Keratinocyte (primary cell): Measurements from ENCODE around the gene KSR2. TPM values are rescaled to one million over a fixed set of nuclear protein-coding genes. Genes with fewer than 3 reads are reported as not detected.

Source experiments
- DNase-seq: peaks from one replicate; pipeline ENCODE4 v3.0.0-alpha.2; 2011; ENCODE audit warnings: low read depth, missing footprints, low spot score
- FAIRE-seq: peaks from 2 replicates; lab custom pipeline; 2011; peaks lifted over from hg19 to GRCh38; lab: Jason Lieb, UNC
- H2AFZ ChIP-seq: 2 replicates; pipeline ENCODE4 v1.6.0; 2012; ENCODE audit warnings: low read length, control low read depth, inconsistent platforms; ENCODE audit not compliant: control insufficient read depth
- H3K27ac ChIP-seq: 2 replicates; pipeline ENCODE4 v1.5.1; 2011; ENCODE audit warnings: low read length; ENCODE audit not compliant: control insufficient read depth, insufficient read depth
- H3K27me3 ChIP-seq: 3 replicates; pipeline ENCODE4 v1.6.0; 2011; ENCODE audit warnings: low read length; ENCODE audit not compliant: control insufficient read depth, insufficient read depth; ENCODE audit errors: extremely low read depth
- H3K36me3 ChIP-seq, 2 experiments: 2 replicates in 1 of 2; 3 replicates in 1 of 2; pipeline ENCODE4 v1.5.1; 2011; ENCODE audit warnings: low read length in 2 of 2, mild to moderate bottlenecking in 1 of 2; ENCODE audit not compliant: control insufficient read depth in 2 of 2, insufficient read depth in 2 of 2; ENCODE audit errors: extremely low read depth in 1 of 2
- H3K4me1 ChIP-seq: 3 replicates; pipeline ENCODE4 v1.5.1; 2011; ENCODE audit warnings: low read length; ENCODE audit not compliant: control insufficient read depth, insufficient read depth; ENCODE audit errors: extremely low read depth
- H3K4me2 ChIP-seq: 3 replicates; pipeline ENCODE4 v1.6.0; 2011; ENCODE audit warnings: low read depth, low read length; ENCODE audit not compliant: control insufficient read depth, insufficient read depth; ENCODE audit errors: extremely low read depth
- H3K4me3 ChIP-seq, 3 experiments: fragments of 200-600 bp in 1 of 3; sonication (generic) in 1 of 3; 2 replicates in 2 of 3; 3 replicates in 1 of 3; pipeline ENCODE4 v1.5.1; 2011 to 2016; ENCODE audit warnings: low read length in 3 of 3, mild to moderate bottlenecking in 3 of 3, control low read depth in 2 of 3, inconsistent platforms in 1 of 3, low read depth in 1 of 3, mixed read lengths in 1 of 3, mixed run types in 1 of 3, moderate library complexity in 1 of 3; ENCODE audit not compliant: control insufficient read depth in 2 of 3, insufficient read depth in 2 of 3; ENCODE audit errors: extremely low read depth in 1 of 3
- H3K79me2 ChIP-seq: 2 replicates; pipeline ENCODE4 v1.6.0; 2012; ENCODE audit warnings: low read length; ENCODE audit not compliant: control insufficient read depth, insufficient read depth
- H3K9ac ChIP-seq: 3 replicates; pipeline ENCODE4 v1.6.0; 2011; ENCODE audit warnings: low read length; ENCODE audit not compliant: control insufficient read depth, insufficient read depth; ENCODE audit errors: extremely low read depth
- H3K9me1 ChIP-seq: 3 replicates; pipeline ENCODE4 v1.6.0; 2011; ENCODE audit warnings: low read length; ENCODE audit not compliant: control insufficient read depth, insufficient read depth; ENCODE audit errors: extremely low read depth
- H3K9me3 ChIP-seq: 2 replicates; pipeline ENCODE4 v1.5.1; 2012; ENCODE audit warnings: low read depth, low read length; ENCODE audit not compliant: control insufficient read depth
- H4K20me1 ChIP-seq: 3 replicates; pipeline ENCODE4 v1.6.0; 2011; ENCODE audit warnings: low read length; ENCODE audit not compliant: control insufficient read depth, insufficient read depth; ENCODE audit errors: extremely low read depth
- CTCF ChIP-seq, 3 experiments: IDR thresholded peaks in 1 of 3; conservative IDR thresholded peaks in 1 of 3; optimal IDR thresholded peaks in 1 of 3; 2 replicates in 2 of 3; 3 replicates in 1 of 3; pipeline versions ENCODE3 to v1.5.1; 2011; ENCODE audit warnings: low read length in 3 of 3, mild to moderate bottlenecking in 3 of 3, moderate library complexity in 2 of 3, control low read depth in 1 of 3, inconsistent platforms in 1 of 3; ENCODE audit not compliant: insufficient read depth in 2 of 3; ENCODE audit errors: extremely low read depth in 1 of 3
- EZH2 ChIP-seq: IDR thresholded peaks from one replicate; pipeline ENCODE4 v1.6.1; 2012; ENCODE audit warnings: inconsistent platforms, mild to moderate bottlenecking, low read length, moderate library complexity
- dilution Hi-C: fragments of 300-500 bp; cut with MboI; formaldehyde crosslinking; loops from one replicate; pipeline ENCODE4 v1.7.0; 2020; ENCODE audit warnings: low sequenced_read_pairs; ENCODE audit not compliant: extremely low pct_ligation_motif_present
- polyA plus RNA-seq, 5 experiments: library from polyadenylated mRNA; depleted of rRNA in 3 of 5; stranded (reverse) in 3 of 5; stranded (forward) in 1 of 5; unstranded in 1 of 5; fragments of >200 nt; gene quantifications; 1 replicate in 1 of 5; 2 replicates in 3 of 5; 3 replicates in 1 of 5; pipeline versions ENCODE4 v1.2.1 to v1.2.3, GENCODE V29; 2011 to 2012; ENCODE audit warnings: missing spikeins in 2 of 5, low read depth in 1 of 5, low replicate concordance in 1 of 5

KSR2 gene
- polyA plus RNA-seq, 1 donor (not counting 4 experiments of a cell fraction or from before 2014, with no cell fraction given), result 0.01 TPM

GRCh38 chr12:117658226-117658625, 310.6 kb downstream of the KSR2 start:
- TF ChIP-seq EZH2 (no peak), CTCF (optimal IDR thresholded peaks at IDR 0.05 in 1 of 3, IDR thresholded peaks at IDR 0.05 in 1 of 3, conservative IDR thresholded peaks at IDR 0.05 in 1 of 3; ENCODE audit: extremely low read depth in 1 of 3, insufficient read depth in 2 of 3, low read length in 3 of 3) (no peak)
- FAIRE-seq, result no peak
- dilution Hi-C loops, result no loop called here

GRCh38 chr12:117649796-117650195, 319.0 kb downstream of the KSR2 start:
- Histone ChIP-seq H3K4me3 (no peak overlapping the region), H4K20me1 (no peaks in the 10 kb centered on the region), H3K27ac (no peak overlapping the region), H3K4me1 (no peaks in the 10 kb centered on the region), H3K27me3 (peaks cover 22% of the 10 kb centered on the region), H3K9ac (no peak overlapping the region), H3K4me2 (no peak overlapping the region), H3K36me3 (no peaks in the 10 kb centered on the region), H3K79me2 (no peaks in the 10 kb centered on the region), H3K9me1 (no peaks in the 10 kb centered on the region), H2AFZ (no peak overlapping the region), H3K9me3 (no peaks in the 10 kb centered on the region)
- dilution Hi-C loops, result no loop called here
- DNase-seq (no peak), FAIRE-seq (no peak)
- no peak for TF ChIP-seq CTCF (optimal IDR thresholded peaks at IDR 0.05 in 1 of 3, IDR thresholded peaks at IDR 0.05 in 1 of 3, conservative IDR thresholded peaks at IDR 0.05 in 1 of 3; ENCODE audit: extremely low read depth in 1 of 3, insufficient read depth in 2 of 3, low read length in 3 of 3)
- TF ChIP-seq EZH2, result no peak

More at GRCh38 chr12:117658226-117658625, 310.6 kb downstream of the KSR2 start:
- H3K9ac ChIP-seq, result no peak overlapping the region
- peaks cover 3% of the 10 kb centered on the region for H3K4me1 ChIP-seq
- H3K36me3 ChIP-seq, result no peaks in the 10 kb centered on the region
- no peaks in the 10 kb centered on the region for H3K79me2 ChIP-seq
- no peak overlapping the region for H3K4me3 ChIP-seq
- no peak overlapping the region for H2AFZ ChIP-seq
- H3K9me3 ChIP-seq, result no peaks in the 10 kb centered on the region
- no peak for DNase-seq
- H3K27ac ChIP-seq, result no peak overlapping the region
- no peak overlapping the region for H3K4me2 ChIP-seq
- no peaks in the 10 kb centered on the region for H4K20me1 ChIP-seq
- H3K9me1 ChIP-seq, result no peaks in the 10 kb centered on the region
- no peaks in the 10 kb centered on the region for H3K27me3 ChIP-seq
